Left forelimb (tissue), 1 donor: ENCODE data around the gene FRS2.

Source experiments
- DNase-seq: peaks from one replicate; pipeline ENCODE4 v3.0.0-alpha.2; 2018; ENCODE audit warnings: low spot score

Gene FRS2

DNA sequence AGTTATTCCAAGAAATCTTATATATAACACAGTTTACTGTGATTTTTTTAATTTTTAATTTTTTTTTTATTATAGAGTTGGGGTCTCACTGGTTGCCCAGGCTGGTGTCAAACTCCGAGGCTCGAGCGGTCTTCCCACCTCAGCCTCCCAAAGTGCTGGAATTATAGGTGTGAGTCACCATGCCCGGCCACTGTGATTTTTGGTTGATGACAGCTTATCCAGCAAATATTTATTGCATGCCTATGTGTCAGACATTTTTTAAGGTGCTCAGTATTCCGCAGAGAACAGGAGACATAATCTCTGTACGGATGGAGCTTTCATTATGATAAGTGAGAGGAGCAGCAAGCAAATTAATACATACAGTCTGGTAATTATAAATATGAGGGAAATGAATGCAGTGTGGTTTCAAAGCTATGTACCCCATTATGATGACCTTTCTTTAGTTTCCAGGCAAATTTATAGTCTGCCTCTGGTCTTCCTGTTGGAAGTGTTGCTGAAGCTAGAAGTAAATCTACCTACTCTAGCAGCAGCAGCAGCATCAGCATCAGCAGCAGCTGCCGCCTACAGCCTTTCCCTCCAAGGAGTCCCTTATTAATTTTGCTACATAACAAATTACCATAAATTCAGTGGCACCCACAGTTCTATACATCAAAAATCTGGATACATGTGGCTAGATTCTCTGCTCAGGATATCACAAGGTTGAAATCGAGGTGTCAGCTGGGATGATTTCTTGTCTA lies 32.3 kb downstream of the FRS2 start:
- no peak for DNase-seq

GRCh38 chr12:69508091-69508490 lies 37.9 kb downstream of the FRS2 start:
- no peak for DNase-seq

DNA sequence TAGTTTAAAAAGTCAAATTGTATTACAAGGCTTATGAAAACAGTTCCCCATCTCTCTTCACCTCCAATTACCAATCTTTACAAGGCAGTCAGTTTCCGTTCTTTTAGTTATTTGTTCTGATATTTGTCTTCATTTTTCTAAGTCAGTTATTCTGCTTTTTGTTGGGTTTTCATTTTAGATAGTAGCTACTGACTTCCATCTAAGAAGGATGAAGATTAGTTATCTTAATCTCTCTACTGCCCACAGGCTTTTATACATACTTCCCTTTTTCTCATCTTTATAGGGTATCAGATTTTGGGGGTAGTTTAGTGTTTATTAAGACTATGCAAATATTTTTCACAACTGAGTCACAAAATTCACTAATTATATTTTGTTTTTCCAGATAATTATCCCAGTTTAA lies 38.4 kb downstream of the FRS2 start:
- no peak for DNase-seq

DNA sequence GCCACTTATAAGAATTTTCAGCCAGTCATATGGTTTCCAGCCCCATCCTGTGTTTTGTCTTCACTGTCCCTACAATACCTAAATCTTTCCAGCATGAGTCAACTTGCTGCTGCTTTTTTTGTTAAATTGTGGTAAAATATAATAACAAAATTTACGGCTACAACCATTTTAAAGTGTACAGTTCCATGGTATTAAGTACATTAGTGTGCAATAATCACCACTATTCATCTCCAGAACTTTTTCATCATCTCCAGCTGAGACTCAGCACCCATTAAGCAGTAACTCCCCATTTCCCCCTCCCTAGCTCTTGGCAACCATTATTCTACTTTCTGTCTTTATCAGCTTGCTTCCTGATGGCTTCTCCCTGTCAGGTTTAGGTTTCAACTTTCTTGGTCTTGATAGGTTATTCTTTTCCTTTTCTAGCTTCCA lies 39.1 kb downstream of the FRS2 start:
- no peak for DNase-seq

DNA sequence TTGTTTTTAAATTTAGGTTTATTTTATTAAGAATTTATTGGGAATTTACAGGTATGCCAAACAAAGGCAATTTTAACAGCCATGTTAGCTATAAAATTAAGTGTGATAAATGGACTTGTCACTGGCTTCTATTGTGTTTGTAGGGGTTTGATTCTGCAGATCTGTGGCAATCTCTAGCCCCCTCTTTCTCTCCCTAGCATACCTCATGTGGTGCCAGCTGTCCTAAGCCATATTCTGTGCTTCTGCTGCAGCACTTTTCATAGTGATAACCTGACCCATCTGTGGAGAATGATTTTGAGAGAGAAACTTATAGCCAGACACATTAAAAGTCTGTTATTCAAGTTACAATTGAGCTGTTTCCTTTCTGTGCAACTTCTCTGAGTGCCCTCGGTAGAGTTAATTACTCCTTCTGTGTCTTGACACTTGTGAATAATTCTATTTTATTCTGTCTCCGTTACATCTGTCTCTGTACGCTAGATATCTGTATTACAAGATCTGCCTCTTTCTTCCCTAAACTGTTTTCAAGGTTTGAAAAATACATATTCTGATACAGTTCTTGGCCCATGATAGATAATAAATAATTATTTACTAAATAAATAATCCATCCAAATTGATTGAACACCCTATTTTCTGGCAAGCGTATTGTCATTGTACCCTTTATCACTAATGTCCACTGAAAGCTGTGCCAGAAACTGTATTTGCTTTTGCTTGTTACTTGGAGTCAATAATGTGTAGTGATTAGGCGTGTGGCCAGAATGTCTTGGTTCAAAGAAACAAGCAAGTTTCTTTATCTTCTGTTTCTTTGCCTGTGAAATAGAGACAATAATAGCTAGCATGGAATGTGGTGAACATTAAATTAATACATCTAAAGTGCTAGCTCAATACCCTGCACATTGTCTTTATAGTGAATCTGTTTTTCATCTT lies 40.0 kb downstream of the FRS2 start:
- no peak for DNase-seq

DNA sequence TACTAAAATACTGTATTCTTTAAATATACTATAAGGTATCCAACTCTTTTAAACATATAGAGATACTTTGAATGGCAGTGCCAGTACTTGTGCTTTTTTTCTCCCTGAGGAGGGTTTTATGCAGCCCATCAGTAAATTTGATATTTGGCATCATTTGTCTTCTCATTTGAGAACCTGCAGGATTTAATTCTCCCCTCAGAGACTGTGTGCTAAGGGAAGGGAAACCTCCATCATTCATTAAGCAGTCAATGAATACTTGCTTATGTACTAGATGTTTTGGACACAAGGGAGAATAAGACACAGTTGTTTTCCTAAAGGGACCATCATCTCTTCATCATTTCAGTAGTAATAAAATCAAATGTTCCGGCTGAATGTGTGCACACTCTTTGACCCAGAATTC lies 40.8 kb downstream of the FRS2 start:
- DNase-seq: no peak

- DNase-seq: no peak
These were observed 41.5 kb downstream of the FRS2 start for GRCh38 chr12:69511469-69512267.

GRCh38 chr12:69512820-69513219 lies 42.6 kb downstream of the FRS2 start:
- DNase-seq: no peak

- no peak for DNase-seq
These were observed 43.1 kb downstream of the FRS2 start for GRCh38 chr12:69513297-69513696.

GRCh38 chr12:69514111-69514510 lies 43.9 kb downstream of the FRS2 start:
- no peak for DNase-seq

- DNase-seq: no peak
These were observed 44.7 kb downstream of the FRS2 start for GRCh38 chr12:69514845-69515244.

DNA sequence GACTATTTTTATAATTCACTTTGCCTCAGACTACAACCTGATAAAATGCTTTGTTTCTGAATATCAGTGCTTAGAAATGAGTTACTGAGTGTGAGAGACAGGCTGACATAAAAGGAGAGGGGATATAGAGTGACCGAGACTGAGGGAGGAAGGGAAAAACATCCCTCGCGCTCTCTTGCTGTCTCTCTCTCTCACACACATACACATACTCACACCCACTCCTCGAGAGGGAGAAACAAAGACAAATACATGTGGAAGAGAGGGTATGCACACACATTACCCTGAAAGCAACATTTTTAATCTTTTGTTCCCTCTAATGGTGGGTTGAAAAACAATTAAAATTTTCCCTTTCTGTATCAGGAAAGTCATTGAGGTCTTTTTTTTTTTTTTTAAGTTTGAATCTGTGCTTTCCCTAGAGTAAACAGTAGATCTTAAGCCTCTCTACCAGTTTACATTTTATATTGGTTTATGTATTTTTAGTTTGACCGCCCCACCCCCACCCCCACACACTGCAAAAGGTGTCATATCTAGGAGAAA lies 45.3 kb downstream of the FRS2 start:
- DNase-seq: no peak

DNA sequence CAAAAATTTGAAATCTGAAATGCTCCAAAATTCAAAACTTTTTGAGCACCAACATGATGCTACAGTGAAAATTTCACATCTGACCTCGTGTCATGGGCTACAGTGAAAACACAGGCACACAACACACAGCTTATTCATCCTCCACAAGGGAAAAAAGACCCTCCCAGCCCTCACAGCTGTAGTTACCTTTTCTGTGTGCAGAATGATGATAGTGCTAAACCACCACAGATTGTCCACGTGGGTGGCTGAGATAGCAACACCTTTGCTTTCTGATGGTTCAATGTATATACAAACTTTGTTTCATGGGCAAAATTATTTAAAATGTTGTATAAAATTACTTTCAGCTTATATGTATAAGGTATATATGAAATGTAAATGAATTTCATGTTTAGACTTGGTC lies 46.8 kb downstream of the FRS2 start:
- DNase-seq: no peak

- no peak for DNase-seq
These were observed 47.2 kb downstream of the FRS2 start for GRCh38 chr12:69517406-69517805.

DNA sequence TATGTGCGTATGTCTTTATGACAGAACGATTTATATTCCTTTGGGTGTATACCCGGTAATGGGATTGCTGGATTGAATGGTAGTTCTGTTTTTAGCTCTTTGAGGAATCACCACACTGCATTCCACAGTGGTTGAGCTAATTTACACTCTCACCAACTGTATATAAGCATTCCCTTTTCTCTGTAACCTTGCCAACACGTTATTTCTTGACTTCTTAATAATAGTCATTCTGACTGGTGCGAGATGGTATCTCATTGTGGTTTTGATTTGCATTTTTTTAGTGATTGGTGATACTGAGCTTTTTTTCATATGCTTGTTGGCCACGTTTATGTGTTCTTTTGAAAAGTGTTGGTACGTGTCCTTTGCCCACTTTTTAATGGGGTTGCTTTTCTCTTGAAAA lies 49.7 kb downstream of the FRS2 start:
- no peak for DNase-seq

GRCh38 chr12:69523433-69524330 lies 53.5 kb downstream of the FRS2 start:
- DNase-seq: no peak

- DNase-seq: no peak
These were observed 54.1 kb downstream of the FRS2 start for GRCh38 chr12:69524331-69524630.

DNA sequence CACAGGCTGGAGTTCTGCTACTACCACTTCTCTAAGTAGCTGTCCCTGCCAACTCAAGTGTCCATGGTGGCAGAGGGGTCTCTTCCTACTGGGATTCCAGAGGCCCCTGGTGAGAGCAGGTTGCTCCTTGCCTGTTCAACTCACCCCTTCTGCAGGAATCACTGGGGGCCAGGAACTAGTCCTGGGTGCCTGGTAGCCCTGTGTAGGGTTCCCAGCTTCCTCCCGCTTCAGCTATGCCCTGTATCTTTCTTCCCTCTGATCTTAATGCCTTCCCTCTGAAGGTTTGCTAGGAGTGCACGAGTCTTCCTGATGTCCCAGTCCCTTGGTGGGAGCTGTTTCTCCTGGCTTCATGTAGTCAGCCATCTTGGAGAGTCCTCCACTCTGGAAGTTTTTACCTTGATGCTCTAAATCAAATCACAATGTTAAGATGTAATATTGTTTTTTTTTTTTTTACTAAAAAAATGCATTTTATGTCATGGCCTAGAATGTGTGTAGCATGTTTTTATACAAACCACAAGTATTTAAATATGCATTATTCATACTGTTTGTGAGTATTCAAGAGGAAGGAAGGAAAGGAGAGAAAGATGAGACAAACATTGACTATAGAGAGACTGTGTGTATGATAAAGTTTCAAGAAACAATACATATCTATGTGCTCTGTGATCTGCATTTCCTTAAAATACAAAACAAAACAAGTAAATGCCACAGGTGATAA lies 54.7 kb downstream of the FRS2 start:
- DNase-seq: no peak

- no peak for DNase-seq
These were observed 57.5 kb downstream of the FRS2 start for GRCh38 chr12:69527506-69528272.

GRCh38 chr12:69529021-69529420 lies 58.8 kb downstream of the FRS2 start:
- no peak for DNase-seq
